GM21529 (cell line): Measurements from ENCODE around the gene PPIL4.
"Not testable (repeated sequence)": the region's sequence is repeated elsewhere in the genome, so short reads cannot be mapped to it uniquely, and the experiment has no call there.

Source experiments
- ATAC-seq: cut with Tn5 transposase; IDR thresholded peaks from one replicate; pipeline ENCODE4 v1.9.1; 2021; ENCODE audit not compliant: unreplicated experiment

PPIL4 gene

GRCh38 chr6:149483849-149484655, 61.8 kb downstream of the PPIL4 start:
- no peak for ATAC-seq

GRCh38 chr6:149483334-149483725, 62.5 kb downstream of the PPIL4 start:
- ATAC-seq, result no peak

GRCh38 chr6:149482545-149483333, 63.1 kb downstream of the PPIL4 start:
- peak; percentile 8 for ATAC-seq

GRCh38 chr6:149480502-149481280, 65.2 kb downstream of the PPIL4 start:
- ATAC-seq, result no peak

- no peak for ATAC-seq
These were observed 67.1 kb downstream of the PPIL4 start for GRCh38 chr6:149478631-149479314.

GRCh38 chr6:149477544-149477943, 68.3 kb downstream of the PPIL4 start:
- no peak for ATAC-seq

- ATAC-seq, result no peak
These were observed 68.9 kb downstream of the PPIL4 start for GRCh38 chr6:149476789-149477455.

GRCh38 chr6:149474108-149474935, 71.5 kb downstream of the PPIL4 start:
- peak; percentile 30 for ATAC-seq

GRCh38 chr6:149473080-149474052, 72.5 kb downstream of the PPIL4 start:
- no peak for ATAC-seq

GRCh38 chr6:149472241-149472640, 73.6 kb downstream of the PPIL4 start:
- no peak for ATAC-seq

GRCh38 chr6:149471801-149472200, 74.0 kb downstream of the PPIL4 start:
- ATAC-seq, result peak; percentile 24

GRCh38 chr6:149470948-149471347, 74.9 kb downstream of the PPIL4 start:
- ATAC-seq, result no peak

- ATAC-seq, result peak; percentile 18
These were observed 77.7 kb downstream of the PPIL4 start for GRCh38 chr6:149468179-149468578.

GRCh38 chr6:149467265-149467664, 78.6 kb downstream of the PPIL4 start:
- ATAC-seq, result no peak

GRCh38 chr6:149464411-149464810, 81.4 kb downstream of the PPIL4 start:
- no peak for ATAC-seq

GRCh38 chr6:149463781-149464180, 82.1 kb downstream of the PPIL4 start:
- ATAC-seq, result no peak

- not testable (repeated sequence) for ATAC-seq
These were observed 83.1 kb downstream of the PPIL4 start for GRCh38 chr6:149462712-149463111.

GRCh38 chr6:149461670-149462069, 84.2 kb downstream of the PPIL4 start:
- ATAC-seq, result no peak
